HG02885 (cell line): Measurements from ENCODE around the gene MMP23B.

Experiments
- ATAC-seq: cut with Tn5 transposase; IDR thresholded peaks from one replicate; pipeline ENCODE4 v1.9.1; 2021; ENCODE audit warnings: mild to moderate bottlenecking; ENCODE audit not compliant: unreplicated experiment, poor library complexity

MMP23B gene

GRCh38 chr1:1618396-1619068 is 13.4 kb upstream of the MMP23B start:
- ATAC-seq = no peak

- ATAC-seq = no peak
Measured at GRCh38 chr1:1619917-1620361, 12.0 kb upstream of the MMP23B start.

GRCh38 chr1:1620433-1621139 is 11.4 kb upstream of the MMP23B start:
- no peak for ATAC-seq

GRCh38 chr1:1621173-1622009 is 10.6 kb upstream of the MMP23B start:
- ATAC-seq = no peak

GRCh38 chr1:1622010-1622787 is 9.8 kb upstream of the MMP23B start:
- no peak for ATAC-seq

GRCh38 chr1:1622788-1623094 is 9.2 kb upstream of the MMP23B start:
- ATAC-seq = no peak

- no peak for ATAC-seq
Measured at GRCh38 chr1:1623181-1623630, 8.8 kb upstream of the MMP23B start.

GRCh38 chr1:1623631-1624442 is 8.1 kb upstream of the MMP23B start:
- no peak for ATAC-seq

- no peak for ATAC-seq
Measured at GRCh38 chr1:1624443-1625403, 7.2 kb upstream of the MMP23B start.

GRCh38 chr1:1625404-1625775 is 6.6 kb upstream of the MMP23B start:
- ATAC-seq = no peak

GRCh38 chr1:1625824-1626206 is 6.2 kb upstream of the MMP23B start:
- no peak for ATAC-seq

- ATAC-seq = no peak
Measured at GRCh38 chr1:1626207-1627141, 5.5 kb upstream of the MMP23B start.

GRCh38 chr1:1627261-1627828 is 4.6 kb upstream of the MMP23B start:
- no peak for ATAC-seq

- ATAC-seq = no peak
Measured at GRCh38 chr1:1627829-1628753, 3.9 kb upstream of the MMP23B start.

GRCh38 chr1:1628754-1629429 is 3.1 kb upstream of the MMP23B start:
- ATAC-seq = no peak
